HCT116 (cell line): Measurements from ENCODE around the gene SEPTIN3. TPM values are rescaled to one million over a fixed set of nuclear protein-coding genes. Genes with fewer than 3 reads are reported as not detected.

Experiments
- ATAC-seq: fragments of 200-7000 bp; cut with Tn5 transposase; 2 replicates; pipeline ENCODE4 v1.9.1; 2020; ENCODE audit warnings: mild to moderate bottlenecking, moderate library complexity
- BruUV-seq: library from RNA; stranded (reverse); fragments of 400-500 nt; replicated peaks from 2 replicates; lab custom pipeline; 2021; lab: Mats Ljungman, UMichigan
- CTCF ChIA-PET: fragments of 300-600 bp; sonication (Branson Sonifier 250); formaldehyde crosslinking; loops from one replicate; lab custom pipeline; 2021; ENCODE audit warnings: antibody characterized with exemption; lab: Charles Lee
- POLR2A ChIA-PET: fragments of 300-600, 350-600 bp; sonication (Branson Sonifier 250); formaldehyde crosslinking; loops from one replicate; lab custom pipeline; 2021; ENCODE audit warnings: antibody characterized with exemption; lab: Charles Lee
- RAD21 ChIA-PET, 2 experiments: fragments of 300-600 bp; sonication (Branson Sonifier 250); formaldehyde crosslinking; loops; one replicate each; lab custom pipeline; 2023; ENCODE audit warnings: low total read pairs in 2 of 2; ENCODE audit not compliant: uncharacterized antibody in 2 of 2, unreplicated experiment in 2 of 2, low non-redundant PET in 1 of 2; lab: Charles Lee
- DNase-seq: peaks from one replicate; pipeline ENCODE4 v3.0.0-alpha.2; 2010; ENCODE audit warnings: low read depth, low spot score
- H2AFZ ChIP-seq: fragments of 200-600 bp; shearing (Covaris generic), sonication (generic); 2 replicates; pipeline ENCODE4 v1.6.1; 2017; ENCODE audit warnings: low read depth, mixed run types, mixed read lengths, antibody characterized with exemption, low read length; ENCODE audit not compliant: poor library complexity, severe bottlenecking
- H3K27ac ChIP-seq: 2 replicates; pipeline ENCODE4 v1.5.1; 2012; ENCODE audit warnings: low read depth, low read length
- H3K27me3 ChIP-seq: fragments of 200-600 bp; sonication (generic); 2 replicates; pipeline ENCODE4 v1.6.1; 2016; ENCODE audit warnings: mixed run types, low read length, mixed read lengths; ENCODE audit not compliant: insufficient read depth
- H3K36me3 ChIP-seq, 2 experiments: fragments of 200-500 bp in 1 of 2; fragments of 200-600 bp in 1 of 2; sonication (Bioruptor generic) in 1 of 2; sonication (generic) in 1 of 2; 2 replicates each; pipeline versions ENCODE4 v1.5.1 to v1.6.1; 2014 to 2016; ENCODE audit warnings: low read length in 2 of 2, inconsistent platforms in 1 of 2, mixed read lengths in 1 of 2, mixed run types in 1 of 2; ENCODE audit not compliant: insufficient read depth in 2 of 2, control insufficient read depth in 1 of 2
- H3K4me1 ChIP-seq, 2 experiments: fragments of 200-600 bp in 1 of 2; sonication (generic) in 1 of 2; 2 replicates each; pipeline versions ENCODE4 v1.5.1 to v1.6.1; 2012 to 2017; ENCODE audit warnings: low read length in 2 of 2, inconsistent platforms in 1 of 2, mild to moderate bottlenecking in 1 of 2, mixed read lengths in 1 of 2, mixed run types in 1 of 2, moderate library complexity in 1 of 2; ENCODE audit not compliant: insufficient read depth in 2 of 2, control insufficient read depth in 1 of 2
- H3K4me2 ChIP-seq: fragments of 200-600 bp; sonication (generic); 2 replicates; pipeline ENCODE4 v1.6.1; 2017; ENCODE audit warnings: mixed run types, low read length, mixed read lengths
- H3K4me3 ChIP-seq, 2 experiments: fragments of 200-600 bp in 1 of 2; sonication (generic) in 1 of 2; replicated peaks in 1 of 2; 2 replicates each; pipeline ENCODE4 v1.5.1; 2011 to 2016; ENCODE audit warnings: low read length in 2 of 2, control low read depth in 1 of 2, low read depth in 1 of 2, mild to moderate bottlenecking in 1 of 2, mixed read lengths in 1 of 2, mixed run types in 1 of 2
- H3K79me2 ChIP-seq: fragments of 200-600 bp; sonication (generic); 2 replicates; pipeline ENCODE4 v1.6.1; 2017; ENCODE audit warnings: mild to moderate bottlenecking, mixed run types, low read length, moderate library complexity, mixed read lengths; ENCODE audit not compliant: insufficient read depth
- H3K9ac ChIP-seq: fragments of 200-600 bp; sonication (generic); 2 replicates; pipeline ENCODE4 v1.6.1; 2016; ENCODE audit warnings: low read length, mixed read lengths
- H3K9me2 ChIP-seq: fragments of 200-600 bp; sonication (generic), shearing (Covaris generic); 2 replicates; pipeline ENCODE4 v1.6.1; 2017; ENCODE audit warnings: mixed run types, mild to moderate bottlenecking, moderate library complexity; ENCODE audit not compliant: insufficient read depth
- H3K9me3 ChIP-seq, 2 experiments: fragments of 200-500 bp in 1 of 2; fragments of 200-600 bp in 1 of 2; sonication (Bioruptor generic) in 1 of 2; sonication (generic) in 1 of 2; 2 replicates each; pipeline ENCODE4 v1.6.1; 2014 to 2017; ENCODE audit warnings: low read length in 2 of 2, mixed read lengths in 2 of 2, inconsistent platforms in 1 of 2, low read depth in 1 of 2, mild to moderate bottlenecking in 1 of 2, mixed run types in 1 of 2, moderate library complexity in 1 of 2; ENCODE audit not compliant: control insufficient read depth in 1 of 2, insufficient read depth in 1 of 2
- H4K20me1 ChIP-seq: fragments of 200-600 bp; sonication (generic), shearing (Covaris generic); 2 replicates; pipeline ENCODE4 v1.6.1; 2017; ENCODE audit warnings: mixed run types, mild to moderate bottlenecking, moderate library complexity; ENCODE audit not compliant: insufficient read depth
- CEBPB ChIP-seq: IDR thresholded peaks from 2 replicates; pipeline ENCODE4 v1.6.1; 2012; ENCODE audit warnings: low read depth
- ELF1 ChIP-seq: IDR thresholded peaks from 2 replicates; pipeline ENCODE4 v1.6.1; 2012; ENCODE audit warnings: low read depth, borderline replicate concordance
- EZH2 ChIP-seq: fragments of 200-600 bp; sonication (generic); IDR thresholded peaks from 2 replicates; pipeline ENCODE4 v1.6.1; 2017; ENCODE audit warnings: antibody characterized with exemption, mixed run types
- FOSL1 ChIP-seq: IDR thresholded peaks from 2 replicates; pipeline ENCODE4 v1.6.1; 2012; ENCODE audit warnings: low read depth
- POLR2A ChIP-seq: IDR thresholded peaks from 2 replicates; pipeline ENCODE4 v1.7.0; 2011; ENCODE audit warnings: borderline replicate concordance; ENCODE audit not compliant: insufficient read depth, insufficient read length; ENCODE audit errors: extremely low read depth
- RAD21 ChIP-seq: IDR thresholded peaks from 2 replicates; pipeline ENCODE4 v1.6.1; 2012; ENCODE audit warnings: low read depth, mild to moderate bottlenecking
- SIN3A ChIP-seq: IDR thresholded peaks from 2 replicates; pipeline ENCODE4 v1.6.1; 2012; ENCODE audit warnings: low read depth
- SP1 ChIP-seq: IDR thresholded peaks from 2 replicates; pipeline ENCODE4 v1.6.1; 2012; ENCODE audit warnings: low read depth
- TCF7L2 ChIP-seq: IDR thresholded peaks from 2 replicates; pipeline ENCODE4 v1.7.0; 2011; ENCODE audit warnings: borderline replicate concordance, inconsistent platforms; ENCODE audit not compliant: insufficient read depth, insufficient read length; ENCODE audit errors: extremely low read depth
- ZFX ChIP-seq: fragments of 450-650 bp; IDR thresholded peaks from 2 replicates; pipeline ENCODE4 v1.6.1; 2017
- intact Hi-C: fragments of 100-400 bp; cut with micrococcal nuclease; formaldehyde crosslinking; loops from 2 replicates; pipeline ENCODE4 v1.10.0; 2022
- total RNA-seq: library from RNA; stranded (reverse); gene quantifications from one replicate; pipeline ENCODE4 v1.2.1, GENCODE V29; 2021; ENCODE audit not compliant: unreplicated experiment
- TF ChIP-seq, protein P1 (sequence below): IDR thresholded peaks from 2 replicates; pipeline ENCODE4 v1.6.1; 2012
- TF ChIP-seq, protein P2 (sequence below): IDR thresholded peaks from 2 replicates; pipeline ENCODE4 v1.6.1; 2011; ENCODE audit warnings: mild to moderate bottlenecking, low read length, moderate library complexity; ENCODE audit not compliant: insufficient replicate concordance; ENCODE audit errors: extremely low read depth
- TF ChIP-seq, protein P3 (sequence below), 3 experiments: fragments of 200-600 bp in 1 of 3; sonication (generic) in 1 of 3; IDR thresholded peaks in 2 of 3; conservative IDR thresholded peaks in 1 of 3; 2 replicates each; pipeline ENCODE4 v1.5.1; 2012 to 2017; ENCODE audit warnings: low read depth in 2 of 3, low read length in 2 of 3, antibody characterized with exemption in 1 of 3, borderline replicate concordance in 1 of 3, control low read depth in 1 of 3, mild to moderate bottlenecking in 1 of 3, mixed read lengths in 1 of 3, mixed run types in 1 of 3, moderate library complexity in 1 of 3; ENCODE audit not compliant: insufficient read depth in 1 of 3

Gene SEPTIN3
- total RNA-seq, 1 experiment from 2014 or later = 9.3 TPM

DNA sequence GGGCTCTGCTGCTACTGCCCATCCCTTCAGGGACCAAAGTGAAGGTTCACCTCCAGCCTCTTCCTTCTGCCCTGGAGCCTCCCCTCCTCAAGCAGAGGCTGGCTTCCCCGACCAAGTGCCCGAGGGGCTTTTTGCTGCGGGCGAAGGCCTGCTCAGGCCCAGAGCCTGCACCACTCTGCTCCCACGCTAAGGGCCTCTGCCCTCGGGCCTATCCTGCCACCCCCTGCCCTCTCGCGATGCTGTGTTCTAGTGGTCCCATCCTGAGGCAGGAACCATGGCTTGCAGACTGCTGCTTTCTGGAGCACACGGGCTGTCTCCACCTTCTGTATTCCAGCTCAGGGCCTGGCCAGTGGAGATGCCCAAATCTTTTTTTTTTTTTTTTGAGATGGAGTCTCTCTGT lies 33.7 kb upstream of the SEPTIN3 start:
- POLR2A ChIA-PET = no interaction called here

More for the DNA sequence above, 33.7 kb upstream of the SEPTIN3 start:
- no peaks in the 10 kb centered on the region for H3K9me3 ChIP-seq
- H3K79me2 ChIP-seq = peaks cover 18% of the 10 kb centered on the region; the same call in 1 of the 2 replicates
- BruUV-seq = no TSS peak
- H3K4me1 ChIP-seq = no peaks in the 10 kb centered on the region
- no peak overlapping the region for H3K9ac ChIP-seq
- H3K27me3 ChIP-seq = no peaks in the 10 kb centered on the region
- no peak overlapping the region for H2AFZ ChIP-seq
- peaks cover 0 to 27% of the 10 kb centered on the region in 2 experiments; a peak in 3 of 4 replicates for H3K36me3 ChIP-seq
- DNase-seq (no peak), ATAC-seq (no peak)
- H4K20me1 ChIP-seq = no peaks in the 10 kb centered on the region; the same call in 1 of the 2 replicates
- no peak overlapping the region for H3K4me2 ChIP-seq
- TF ChIP-seq SIN3A (no peak), RAD21 (no peak), EZH2 (no peak), POLR2A (no peak), FOSL1 (no peak), CEBPB (no peak), TCF7L2 (no peak), ELF1 (no peak), SP1 (no peak), ZFX (no peak)
- TF ChIP-seq, protein P1, sequence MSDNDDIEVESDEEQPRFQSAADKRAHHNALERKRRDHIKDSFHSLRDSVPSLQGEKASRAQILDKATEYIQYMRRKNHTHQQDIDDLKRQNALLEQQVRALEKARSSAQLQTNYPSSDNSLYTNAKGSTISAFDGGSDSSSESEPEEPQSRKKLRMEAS = no peak
- TF ChIP-seq, protein P2, sequence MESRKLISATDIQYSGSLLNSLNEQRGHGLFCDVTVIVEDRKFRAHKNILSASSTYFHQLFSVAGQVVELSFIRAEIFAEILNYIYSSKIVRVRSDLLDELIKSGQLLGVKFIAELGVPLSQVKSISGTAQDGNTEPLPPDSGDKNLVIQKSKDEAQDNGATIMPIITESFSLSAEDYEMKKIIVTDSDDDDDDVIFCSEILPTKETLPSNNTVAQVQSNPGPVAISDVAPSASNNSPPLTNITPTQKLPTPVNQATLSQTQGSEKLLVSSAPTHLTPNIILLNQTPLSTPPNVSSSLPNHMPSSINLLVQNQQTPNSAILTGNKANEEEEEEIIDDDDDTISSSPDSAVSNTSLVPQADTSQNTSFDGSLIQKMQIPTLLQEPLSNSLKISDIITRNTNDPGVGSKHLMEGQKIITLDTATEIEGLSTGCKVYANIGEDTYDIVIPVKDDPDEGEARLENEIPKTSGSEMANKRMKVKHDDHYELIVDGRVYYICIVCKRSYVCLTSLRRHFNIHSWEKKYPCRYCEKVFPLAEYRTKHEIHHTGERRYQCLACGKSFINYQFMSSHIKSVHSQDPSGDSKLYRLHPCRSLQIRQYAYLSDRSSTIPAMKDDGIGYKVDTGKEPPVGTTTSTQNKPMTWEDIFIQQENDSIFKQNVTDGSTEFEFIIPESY = no peak
- TF ChIP-seq, protein P3, sequence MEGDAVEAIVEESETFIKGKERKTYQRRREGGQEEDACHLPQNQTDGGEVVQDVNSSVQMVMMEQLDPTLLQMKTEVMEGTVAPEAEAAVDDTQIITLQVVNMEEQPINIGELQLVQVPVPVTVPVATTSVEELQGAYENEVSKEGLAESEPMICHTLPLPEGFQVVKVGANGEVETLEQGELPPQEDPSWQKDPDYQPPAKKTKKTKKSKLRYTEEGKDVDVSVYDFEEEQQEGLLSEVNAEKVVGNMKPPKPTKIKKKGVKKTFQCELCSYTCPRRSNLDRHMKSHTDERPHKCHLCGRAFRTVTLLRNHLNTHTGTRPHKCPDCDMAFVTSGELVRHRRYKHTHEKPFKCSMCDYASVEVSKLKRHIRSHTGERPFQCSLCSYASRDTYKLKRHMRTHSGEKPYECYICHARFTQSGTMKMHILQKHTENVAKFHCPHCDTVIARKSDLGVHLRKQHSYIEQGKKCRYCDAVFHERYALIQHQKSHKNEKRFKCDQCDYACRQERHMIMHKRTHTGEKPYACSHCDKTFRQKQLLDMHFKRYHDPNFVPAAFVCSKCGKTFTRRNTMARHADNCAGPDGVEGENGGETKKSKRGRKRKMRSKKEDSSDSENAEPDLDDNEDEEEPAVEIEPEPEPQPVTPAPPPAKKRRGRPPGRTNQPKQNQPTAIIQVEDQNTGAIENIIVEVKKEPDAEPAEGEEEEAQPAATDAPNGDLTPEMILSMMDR (IDR thresholded peaks at IDR 0.05 in 2 of 3, conservative IDR thresholded peaks at IDR 0.05 in 1 of 3; ENCODE audit: borderline replicate concordance in 1 of 3, insufficient read depth in 1 of 3, low read depth in 2 of 3, low read length in 2 of 3) = no peak
- ChIA-PET CTCF (interaction anchor here (1.2 kb wide), 1 partner anchor 238 kb away, joined by 5 read pairs; no protein-coding TSS in a partner anchor), RAD21 (no interaction called here)
- H3K27ac ChIP-seq = no peak overlapping the region
- no peak overlapping the region for H3K4me3 ChIP-seq
- no peaks in the 10 kb centered on the region for H3K9me2 ChIP-seq
- intact Hi-C loops = no loop called here
